HepG2 (cell line): ENCODE data around the gene WDR82. TPM values are rescaled to one million over a fixed set of nuclear protein-coding genes. Genes with fewer than 3 reads are reported as not detected.
A peak's percentile ranks its signal among the peaks of the same experiment; 100 is the strongest.

Experiments used
- ARID2 ChIP-seq: sonication (generic); formaldehyde crosslinking; IDR thresholded peaks from 2 replicates; pipeline ENCODE4 v1.8.1; 2022; ENCODE audit warnings: mild to moderate bottlenecking, missing genetic modification reagents, borderline replicate concordance
- HNF4G ChIP-seq, 2 experiments: sonication (generic) in 1 of 2; formaldehyde crosslinking in 1 of 2; IDR thresholded peaks; 2 replicates each; pipeline versions ENCODE4 v1.4.0 to v1.6.1; 2011 to 2020; ENCODE audit warnings: borderline replicate concordance in 2 of 2, low read depth in 2 of 2, mild to moderate bottlenecking in 2 of 2, low read length in 1 of 2, missing genetic modification reagents in 1 of 2, moderate library complexity in 1 of 2
- MTA1 ChIP-seq: sonication (generic); formaldehyde crosslinking; IDR thresholded peaks from 2 replicates; pipeline ENCODE4 v1.4.0; 2020; ENCODE audit warnings: missing genetic modification reagents, mild to moderate bottlenecking, borderline replicate concordance
- MXD4 ChIP-seq: IDR thresholded peaks from 2 replicates; pipeline ENCODE4 v1.6.1; 2016; ENCODE audit warnings: mild to moderate bottlenecking, missing biosample characterization, missing genetic modification reagents
- RNF2 ChIP-seq: fragments of 450-650 bp; conservative IDR thresholded peaks from 2 replicates; pipeline ENCODE4 v1.6.1; 2016; ENCODE audit warnings: low read depth
- RXRB ChIP-seq: IDR thresholded peaks from 2 replicates; pipeline ENCODE4 v1.6.1; 2016; ENCODE audit warnings: borderline replicate concordance, missing genetic modification reagents, missing compliant biosample characterization
- SATB2 ChIP-seq: sonication (generic); formaldehyde crosslinking; IDR thresholded peaks from 2 replicates; pipeline ENCODE4 v1.5.0; 2020; ENCODE audit warnings: missing genetic modification reagents
- SUZ12 ChIP-seq: fragments of 150-350 bp; IDR thresholded peaks from 2 replicates; pipeline ENCODE4 v1.6.1; 2014; ENCODE audit warnings: low read depth, low read length
- THAP9 ChIP-seq: sonication (generic); formaldehyde crosslinking; IDR thresholded peaks from 2 replicates; pipeline ENCODE4; 2020; ENCODE audit warnings: missing genetic modification reagents, mild to moderate bottlenecking, borderline replicate concordance
- XRCC5 ChIP-seq: fragments of 200-400 bp; formaldehyde crosslinking; optimal IDR thresholded peaks from 2 replicates; pipeline ENCODE3; 2017; ENCODE audit warnings: mild to moderate bottlenecking, low read length
- ZBTB4 ChIP-seq: sonication (generic); formaldehyde crosslinking; IDR thresholded peaks from 2 replicates; pipeline ENCODE4 v1.4.0; 2020; ENCODE audit warnings: missing genetic modification reagents, mild to moderate bottlenecking, borderline replicate concordance
- ZFX ChIP-seq: sonication (generic); formaldehyde crosslinking; IDR thresholded peaks from 2 replicates; pipeline ENCODE4 v1.4.0; 2020; ENCODE audit warnings: mild to moderate bottlenecking, low read depth, missing genetic modification reagents, moderate library complexity
- ZNF33B ChIP-seq: sonication (generic); formaldehyde crosslinking; IDR thresholded peaks from 2 replicates; pipeline ENCODE4 v1.5.1; 2020; ENCODE audit warnings: mild to moderate bottlenecking, missing genetic modification reagents
- ZNF564 ChIP-seq: sonication (generic); formaldehyde crosslinking; IDR thresholded peaks from 2 replicates; pipeline ENCODE4 v1.8.1; 2023; ENCODE audit warnings: mild to moderate bottlenecking, missing genetic modification reagents
- ZNF772 ChIP-seq: sonication (generic); formaldehyde crosslinking; IDR thresholded peaks from 2 replicates; pipeline ENCODE4 v1.5.0; 2020; ENCODE audit warnings: mild to moderate bottlenecking, missing genetic modification reagents
- ZNF788 ChIP-seq: sonication (generic); formaldehyde crosslinking; IDR thresholded peaks from 2 replicates; pipeline ENCODE4 v1.5.0; 2020; ENCODE audit warnings: mild to moderate bottlenecking, missing genetic modification reagents, borderline replicate concordance
- ZSCAN25 ChIP-seq: sonication (generic); formaldehyde crosslinking; IDR thresholded peaks from 2 replicates; pipeline ENCODE4 v1.8.0; 2022; ENCODE audit warnings: mild to moderate bottlenecking, missing genetic modification reagents
- polyA plus RNA-seq, 8 experiments: library from polyadenylated mRNA; depleted of rRNA in 3 of 8; stranded (reverse) in 7 of 8; unstranded in 1 of 8; fragments of >200 nt; fragmentation: Illumina TruSeq in 4 of 8; extraction: Trizol in 4 of 8; gene quantifications; 2 replicates each; pipeline versions ENCODE4 v1.2.1 to v1.2.3, GENCODE V29; 2011 to 2016; ENCODE audit warnings: low read depth in 4 of 8, missing spikeins in 1 of 8, mixed read lengths in 1 of 8; ENCODE audit not compliant: insufficient read depth in 1 of 8
- total RNA-seq, 5 experiments: library from RNA; depleted of rRNA; stranded (reverse); fragments of >200 nt; fragmentation: Illumina TruSeq; extraction: Trizol; gene quantifications; 2 replicates each; pipeline ENCODE4 v1.2.3, GENCODE V29; 2016; ENCODE audit warnings: low read depth in 1 of 5
- TF ChIP-seq, protein P1 (sequence below): IDR thresholded peaks from 2 replicates; pipeline ENCODE4 v1.6.1; 2016; ENCODE audit warnings: missing compliant biosample characterization, missing genetic modification reagents, borderline replicate concordance
- TF ChIP-seq, protein P2 (sequence below): sonication (generic); formaldehyde crosslinking; IDR thresholded peaks from 2 replicates; pipeline ENCODE4 v1.8.1; 2023; ENCODE audit warnings: mild to moderate bottlenecking, moderate library complexity, missing genetic modification reagents

The WDR82 gene
- total and polyA plus RNA-seq, 2 of the 13 experiments (the other 11 are each of a cell fraction or from before 2014, with no cell fraction given), result 39.1 to 59.5 TPM

DNA sequence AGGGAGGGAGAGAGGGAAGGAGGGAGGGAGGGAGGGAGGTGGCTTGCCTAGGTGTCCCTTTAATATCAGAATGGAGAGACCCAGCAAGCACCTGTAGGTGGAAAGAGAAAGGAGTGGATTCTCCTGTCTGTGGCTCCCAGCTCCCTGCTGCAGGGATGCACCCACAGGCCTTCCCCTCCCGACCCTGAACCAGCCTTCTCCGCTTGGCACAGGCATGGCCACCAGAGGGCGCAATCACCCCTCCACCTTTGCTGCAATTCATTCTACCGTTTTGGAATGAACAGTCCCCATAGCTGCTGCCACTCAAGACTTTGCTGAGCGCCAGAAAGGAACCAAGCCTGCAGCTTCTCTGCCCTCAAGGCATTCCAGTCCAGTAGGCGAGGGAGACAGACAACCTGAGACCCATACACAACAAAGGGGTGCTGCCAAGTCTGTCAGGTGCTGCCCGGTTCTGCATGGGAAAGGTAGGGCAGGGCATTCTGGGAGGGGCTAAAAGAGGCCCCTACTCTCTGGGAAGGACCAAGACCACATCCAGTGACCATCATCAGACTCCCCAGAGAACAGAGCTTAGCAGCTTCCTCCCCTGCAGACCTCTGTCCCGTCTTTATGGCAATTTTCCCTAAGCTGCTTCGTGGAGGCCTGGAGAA, 57.9 kb downstream of the WDR82 start (continued):
- TF ChIP-seq RNF2, result no peak
- peak; percentile 71 for TF ChIP-seq XRCC5
- no peak for TF ChIP-seq MXD4 (CRISPR knock-in tag)
- no peak for TF ChIP-seq HNF4G (IDR thresholded peaks at IDR 0.05; ENCODE audit: borderline replicate concordance, low read depth, low read length)
- no peak for TF ChIP-seq HNF4G (CRISPR knock-in tag; IDR thresholded peaks at IDR 0.05; ENCODE audit: borderline replicate concordance, low read depth)
- TF ChIP-seq SATB2 (CRISPR knock-in tag), result no peak
- TF ChIP-seq ZNF564, result peak; percentile 99
- TF ChIP-seq, protein P1, sequence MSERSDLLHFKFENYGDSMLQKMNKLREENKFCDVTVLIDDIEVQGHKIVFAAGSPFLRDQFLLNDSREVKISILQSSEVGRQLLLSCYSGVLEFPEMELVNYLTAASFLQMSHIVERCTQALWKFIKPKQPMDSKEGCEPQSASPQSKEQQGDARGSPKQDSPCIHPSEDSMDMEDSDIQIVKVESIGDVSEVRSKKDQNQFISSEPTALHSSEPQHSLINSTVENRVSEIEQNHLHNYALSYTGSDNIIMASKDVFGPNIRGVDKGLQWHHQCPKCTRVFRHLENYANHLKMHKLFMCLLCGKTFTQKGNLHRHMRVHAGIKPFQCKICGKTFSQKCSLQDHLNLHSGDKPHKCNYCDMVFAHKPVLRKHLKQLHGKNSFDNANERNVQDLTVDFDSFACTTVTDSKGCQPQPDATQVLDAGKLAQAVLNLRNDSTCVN, result peak; percentile 57; the same call in 1 of the 2 replicates
- TF ChIP-seq ARID2 (CRISPR knock-in tag), result no peak
- TF ChIP-seq ZNF772, result no peak
- TF ChIP-seq RXRB (CRISPR knock-in tag), result 0 out of 2 replicates have a peak, but pooled peaks have one; percentile 33
- peak; percentile 44; the same call in 1 of the 2 replicates for TF ChIP-seq ZFX (CRISPR knock-in tag)
- no peak for TF ChIP-seq ZNF788 (CRISPR knock-in tag)
- TF ChIP-seq THAP9 (CRISPR knock-in tag), result 0 out of 2 replicates have a peak, but pooled peaks have one; percentile 37
- no peak for TF ChIP-seq ZNF33B (CRISPR knock-in tag)
- no peak for TF ChIP-seq ZBTB4 (CRISPR knock-in tag)
- TF ChIP-seq, protein P2, sequence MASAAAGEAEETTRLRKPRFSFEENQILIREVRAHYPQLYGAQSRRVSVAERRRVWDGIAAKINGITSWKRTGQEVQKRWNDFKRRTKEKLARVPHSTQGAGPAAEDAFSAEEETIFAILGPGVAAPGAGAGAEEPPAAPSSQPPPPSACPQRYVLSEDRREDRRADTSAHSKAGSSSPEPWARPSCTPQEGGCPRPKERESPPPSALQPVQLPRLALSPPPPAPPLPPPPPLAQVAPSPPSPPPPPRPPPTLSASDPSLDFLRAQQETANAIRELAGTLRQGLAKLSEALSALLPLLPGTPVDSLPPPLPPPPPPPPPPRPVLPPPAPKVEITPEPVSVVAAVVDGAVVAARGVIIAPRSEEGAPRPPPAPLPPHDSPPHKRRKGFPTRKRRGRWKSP (CRISPR knock-in tag), result no peak
- TF ChIP-seq MTA1, result no peak
- peak; percentile 59; the same call in 1 of the 2 replicates for TF ChIP-seq ZSCAN25 (CRISPR knock-in tag)
- TF ChIP-seq SUZ12, result no peak
